ENCODE data around the gene KCNH2.

DNA sequence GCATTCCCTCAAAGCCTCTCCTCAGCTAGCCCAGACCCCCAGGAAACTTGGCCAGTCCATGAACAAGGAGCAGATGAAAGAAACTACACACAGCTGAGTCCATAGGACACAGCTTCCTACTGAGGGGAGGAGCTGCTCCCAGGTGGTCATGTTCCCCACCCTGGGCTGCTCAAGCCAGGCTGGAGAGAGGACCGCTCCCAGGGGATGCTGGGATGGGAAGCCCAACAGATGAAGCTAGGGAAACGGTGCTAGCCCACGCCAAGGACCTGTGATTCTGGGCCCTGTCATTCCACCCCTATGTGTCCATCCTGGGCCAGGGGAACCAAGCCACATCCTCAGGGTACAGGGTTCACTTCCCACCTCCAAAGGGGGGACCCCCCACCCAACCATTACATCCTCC is 19.0 kb downstream of the KCNH2 start:
- TF ChIP-seq, protein P1, sequence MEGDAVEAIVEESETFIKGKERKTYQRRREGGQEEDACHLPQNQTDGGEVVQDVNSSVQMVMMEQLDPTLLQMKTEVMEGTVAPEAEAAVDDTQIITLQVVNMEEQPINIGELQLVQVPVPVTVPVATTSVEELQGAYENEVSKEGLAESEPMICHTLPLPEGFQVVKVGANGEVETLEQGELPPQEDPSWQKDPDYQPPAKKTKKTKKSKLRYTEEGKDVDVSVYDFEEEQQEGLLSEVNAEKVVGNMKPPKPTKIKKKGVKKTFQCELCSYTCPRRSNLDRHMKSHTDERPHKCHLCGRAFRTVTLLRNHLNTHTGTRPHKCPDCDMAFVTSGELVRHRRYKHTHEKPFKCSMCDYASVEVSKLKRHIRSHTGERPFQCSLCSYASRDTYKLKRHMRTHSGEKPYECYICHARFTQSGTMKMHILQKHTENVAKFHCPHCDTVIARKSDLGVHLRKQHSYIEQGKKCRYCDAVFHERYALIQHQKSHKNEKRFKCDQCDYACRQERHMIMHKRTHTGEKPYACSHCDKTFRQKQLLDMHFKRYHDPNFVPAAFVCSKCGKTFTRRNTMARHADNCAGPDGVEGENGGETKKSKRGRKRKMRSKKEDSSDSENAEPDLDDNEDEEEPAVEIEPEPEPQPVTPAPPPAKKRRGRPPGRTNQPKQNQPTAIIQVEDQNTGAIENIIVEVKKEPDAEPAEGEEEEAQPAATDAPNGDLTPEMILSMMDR (IDR thresholded peaks at IDR 0.05), result no peak
- TF ChIP-seq POLR2A (IDR thresholded peaks at IDR 0.05), result no peak

Measured in body of pancreas (tissue), 4 donors.